ENCODE data around the gene PNPLA1. TPM values are rescaled to one million over a fixed set of nuclear protein-coding genes. Genes with fewer than 3 reads are reported as not detected.

The PNPLA1 gene
- total RNA-seq, 1 experiment from 2014 or later, result not detected

Other genes starting within 250 kb of the PNPLA1 start
- gene SLC26A8, start 245.4 kb upstream of the PNPLA1 start, total RNA-seq (2014; rRNA removed; shearing (Covaris generic)), result not detected in 2 replicates
- gene MAPK14, start 242.3 kb upstream of the PNPLA1 start, total RNA-seq (2014; rRNA removed; shearing (Covaris generic)), result 28.2 and 28.7 TPM in 2 replicates
- 0.05 TPM in 1 of 2 replicates, not detected in the other for gene MAPK13, start 139.5 kb upstream of the PNPLA1 start, total RNA-seq (2014; rRNA removed; shearing (Covaris generic))
- 5.3 and 6.0 TPM in 2 replicates for gene BRPF3, start 73.3 kb upstream of the PNPLA1 start, total RNA-seq (2014; rRNA removed; shearing (Covaris generic))
- gene BNIP5, start 66.8 kb downstream of the PNPLA1 start, total RNA-seq (2014; rRNA removed; shearing (Covaris generic)), result not detected in 2 replicates
- not detected in 2 replicates for gene ETV7, start 117.6 kb downstream of the PNPLA1 start, total RNA-seq (2014; rRNA removed; shearing (Covaris generic))
- gene PXT1, start 172.8 kb downstream of the PNPLA1 start, total RNA-seq (2014; rRNA removed; shearing (Covaris generic)), result not detected in 2 replicates
- 83.0 and 89.0 TPM in 2 replicates for gene KCTD20, start 172.9 kb downstream of the PNPLA1 start, total RNA-seq (2014; rRNA removed; shearing (Covaris generic))